Mesendoderm (in vitro differentiated cells): Measurements from ENCODE around the gene LRRC46.

Source experiments
- DNase-seq: peaks from one replicate; pipeline ENCODE4 v3.0.0; 2013
- H2AK5ac ChIP-seq: 2 replicates; pipeline ENCODE4 v1.6.1; 2013; ENCODE audit warnings: low read length, inconsistent platforms
- H2BK120ac ChIP-seq: 2 replicates; pipeline ENCODE4 v1.6.1; 2013; ENCODE audit warnings: low read depth, mild to moderate bottlenecking, low read length, moderate library complexity, mixed read lengths
- H2BK15ac ChIP-seq: replicated peaks from 2 replicates; pipeline ENCODE4 v1.6.1; 2013; ENCODE audit warnings: low read depth, mild to moderate bottlenecking, moderate library complexity
- H2BK5ac ChIP-seq: 2 replicates; pipeline ENCODE4 v1.6.1; 2013; ENCODE audit warnings: low read length, inconsistent platforms
- H3K18ac ChIP-seq: 2 replicates; pipeline ENCODE4 v1.6.1; 2013; ENCODE audit warnings: mild to moderate bottlenecking, low read length, mixed read lengths
- H3K23ac ChIP-seq: one replicate; pipeline ENCODE4 v1.6.1; 2013; ENCODE audit warnings: low read length
- H3K27ac ChIP-seq: 2 replicates; pipeline ENCODE4 v1.5.1; 2013; ENCODE audit warnings: low read depth, mild to moderate bottlenecking, inconsistent platforms, low read length, moderate library complexity
- H3K27me3 ChIP-seq: 2 replicates; pipeline ENCODE4 v1.6.1; 2013; ENCODE audit warnings: low read length, control low read depth, mild to moderate bottlenecking, inconsistent platforms; ENCODE audit not compliant: insufficient read depth, poor library complexity
- H3K36me3 ChIP-seq: 2 replicates; pipeline ENCODE4 v1.6.1; 2013; ENCODE audit warnings: low read length, inconsistent platforms; ENCODE audit not compliant: control insufficient read depth, insufficient read depth
- H3K4ac ChIP-seq: one replicate; pipeline ENCODE4 v1.6.1; 2013; ENCODE audit warnings: low read depth, mild to moderate bottlenecking, low read length, moderate library complexity
- H3K4me1 ChIP-seq: 2 replicates; pipeline ENCODE4 v1.6.1; 2013; ENCODE audit warnings: low read depth, low read length, inconsistent platforms; ENCODE audit not compliant: control insufficient read depth
- H3K4me2 ChIP-seq: 2 replicates; pipeline ENCODE4 v1.6.1; 2013; ENCODE audit warnings: low read length
- H3K4me3 ChIP-seq: 2 replicates; pipeline ENCODE4 v1.5.1; 2013; ENCODE audit warnings: mild to moderate bottlenecking, low read length
- H3K56ac ChIP-seq: one replicate; pipeline ENCODE4 v1.6.1; 2013; ENCODE audit warnings: low read length
- H3K79me1 ChIP-seq: 2 replicates; pipeline ENCODE4 v1.6.1; 2013; ENCODE audit warnings: low read length, inconsistent platforms
- H3K79me2 ChIP-seq: 2 replicates; pipeline ENCODE4 v1.6.1; 2013; ENCODE audit warnings: mild to moderate bottlenecking, low read length; ENCODE audit not compliant: control insufficient read depth, insufficient read depth
- H3K9ac ChIP-seq: 2 replicates; pipeline ENCODE4 v1.6.1; 2013; ENCODE audit warnings: low read length, inconsistent platforms
- H4K5ac ChIP-seq: one replicate; pipeline ENCODE4 v1.6.1; 2013; ENCODE audit warnings: low read length
- H4K8ac ChIP-seq: one replicate; pipeline ENCODE4 v1.6.1; 2013; ENCODE audit warnings: low read depth, mild to moderate bottlenecking, control low read depth, low read length, moderate library complexity
- WGBS: extraction: QIAGEN DNeasy Blood & Tissue Kit; methylation state at CpG from one replicate; pipeline ENCODE4 v1.1.7; 2013; ENCODE audit warnings: low lambda C conversion rate, missing lambda C conversion rate; ENCODE audit not compliant: insufficient coverage; ENCODE audit errors: extremely low coverage; 5-methylcytosine and 5-hydroxymethylcytosine counted together

LRRC46 gene

GRCh38 chr17:47872019-47872650, 40.7 kb downstream of the LRRC46 start:
- Histone ChIP-seq H3K79me1 (no peaks in the 10 kb centered on the region), H2BK120ac (no peak overlapping the region), H3K79me2 (no peaks in the 10 kb centered on the region), H4K8ac (no peak overlapping the region), H3K18ac (peak overlapping the region; percentile 60), H3K27ac (peak overlapping the region; percentile 20), H3K4me3 (peak overlapping the region; percentile 12), H3K56ac (peak overlapping the region; percentile 88), H3K4ac (peak overlapping the region; percentile 85), H3K23ac (peak overlapping the region; percentile 70), H3K4me2 (peak overlapping the region; percentile 73), H3K4me1 (peaks cover 26% of the 10 kb centered on the region), H3K27me3 (no peaks in the 10 kb centered on the region), H4K5ac (no peak overlapping the region), H2BK15ac (no peak overlapping the region), H2AK5ac (no peak overlapping the region), H2BK5ac (no peak overlapping the region), H3K9ac (peak overlapping the region; percentile 62), H3K36me3 (no peaks in the 10 kb centered on the region)
- DNase-seq = peak; percentile 46
- no CpG with 5 or more reads among the region's 29 CpGs for WGBS

- Histone ChIP-seq H3K4me2 (peak overlapping the region; percentile 73), H3K27ac (peak overlapping the region; percentile 20), H3K4ac (peak overlapping the region; percentile 85), H2BK120ac (no peak overlapping the region), H3K23ac (peak overlapping the region; percentile 70), H3K18ac (peak overlapping the region; percentile 60), H4K8ac (no peak overlapping the region), H3K9ac (peak overlapping the region; percentile 62), H4K5ac (no peak overlapping the region), H3K4me1 (peaks cover 26% of the 10 kb centered on the region), H2AK5ac (no peak overlapping the region), H3K27me3 (no peaks in the 10 kb centered on the region), H3K79me2 (no peaks in the 10 kb centered on the region), H3K4me3 (peak overlapping the region; percentile 12), H3K56ac (peak overlapping the region; percentile 88), H3K79me1 (no peaks in the 10 kb centered on the region), H2BK5ac (no peak overlapping the region), H2BK15ac (peak overlapping the region; percentile 3), H3K36me3 (no peaks in the 10 kb centered on the region)
- peak; percentile 69 for DNase-seq
- WGBS = no CpG with 5 or more reads among the region's 15 CpGs
Measured at GRCh38 chr17:47872651-47873161, 41.2 kb downstream of the LRRC46 start.

GRCh38 chr17:47873200-47874090, 42.0 kb downstream of the LRRC46 start:
- Histone ChIP-seq H2AK5ac (peak overlapping the region; percentile 56), H3K4me2 (no peak overlapping the region), H3K4me1 (peaks cover 29% of the 10 kb centered on the region), H3K4ac (no peak overlapping the region), H3K79me2 (no peaks in the 10 kb centered on the region), H3K23ac (peak overlapping the region; percentile 68), H3K56ac (peak overlapping the region; percentile 9), H3K4me3 (no peak overlapping the region), H4K5ac (peak overlapping the region; percentile 60), H3K9ac (peak overlapping the region; percentile 14), H2BK15ac (no peak overlapping the region), H3K27me3 (no peaks in the 10 kb centered on the region), H3K18ac (no peak overlapping the region), H4K8ac (no peak overlapping the region), H2BK5ac (no peak overlapping the region), H3K79me1 (no peaks in the 10 kb centered on the region), H3K36me3 (no peaks in the 10 kb centered on the region), H2BK120ac (no peak overlapping the region), H3K27ac (peak overlapping the region; percentile 20)
- WGBS = no CpG with 5 or more reads among the region's 4 CpGs
- no peak for DNase-seq

GRCh38 chr17:47875011-47875985, 43.8 kb downstream of the LRRC46 start:
- no peaks in the 10 kb centered on the region for H3K79me1 ChIP-seq
- peak overlapping the region; percentile 20 for H3K56ac ChIP-seq
- no peaks in the 10 kb centered on the region for H3K36me3 ChIP-seq
- H3K23ac ChIP-seq = peak overlapping the region; percentile 37
- no CpG with 5 or more reads among the region's 11 CpGs for WGBS
- H3K4me2 ChIP-seq = no peak overlapping the region
- no peaks in the 10 kb centered on the region for H3K79me2 ChIP-seq
- no peak overlapping the region for H2BK5ac ChIP-seq
- no peaks in the 10 kb centered on the region for H3K27me3 ChIP-seq
- H4K5ac ChIP-seq = no peak overlapping the region
- H3K4ac ChIP-seq = no peak overlapping the region
- H2AK5ac ChIP-seq = peak overlapping the region; percentile 11
- H2BK15ac ChIP-seq = no peak overlapping the region
- no peak overlapping the region for H3K27ac ChIP-seq
- peaks cover 22% of the 10 kb centered on the region for H3K4me1 ChIP-seq
- no peak overlapping the region for H3K18ac ChIP-seq
- H4K8ac ChIP-seq = no peak overlapping the region
- no peak overlapping the region for H2BK120ac ChIP-seq
- no peak overlapping the region for H3K4me3 ChIP-seq
- no peak overlapping the region for H3K9ac ChIP-seq
- no peak for DNase-seq

GRCh38 chr17:47877368-47878034, 46.0 kb downstream of the LRRC46 start:
- no peak overlapping the region for H3K18ac ChIP-seq
- H4K5ac ChIP-seq = no peak overlapping the region
- no peak overlapping the region for H3K4me2 ChIP-seq
- H2BK5ac ChIP-seq = no peak overlapping the region
- no peaks in the 10 kb centered on the region for H3K27me3 ChIP-seq
- no peak overlapping the region for H3K9ac ChIP-seq
- no peak overlapping the region for H4K8ac ChIP-seq
- no peak for DNase-seq
- H3K36me3 ChIP-seq = no peaks in the 10 kb centered on the region
- H3K23ac ChIP-seq = no peak overlapping the region
- peaks cover 19% of the 10 kb centered on the region for H3K4me1 ChIP-seq
- no peak overlapping the region for H3K4me3 ChIP-seq
- H3K79me1 ChIP-seq = no peaks in the 10 kb centered on the region
- H2AK5ac ChIP-seq = no peak overlapping the region
- WGBS = no CpG with 5 or more reads among the region's 9 CpGs
- H3K79me2 ChIP-seq = no peaks in the 10 kb centered on the region
- no peak overlapping the region for H2BK120ac ChIP-seq
- H2BK15ac ChIP-seq = no peak overlapping the region
- H3K4ac ChIP-seq = no peak overlapping the region
- H3K27ac ChIP-seq = no peak overlapping the region
- no peak overlapping the region for H3K56ac ChIP-seq
